Measurements from ENCODE around the gene IGFN1.

IGFN1 gene

GRCh38 chr1:201185527-201186128 is 5.0 kb upstream of the IGFN1 start:
- DNase-seq, result no peak

GRCh38 chr1:201186192-201186591 is 4.4 kb upstream of the IGFN1 start:
- DNase-seq, result no peak

GRCh38 chr1:201189085-201189484 is 1.5 kb upstream of the IGFN1 start:
- no peak for DNase-seq

GRCh38 chr1:201190005-201190404 is 619 bp upstream of the IGFN1 start:
- no peak for DNase-seq

- DNase-seq, result peak; percentile 90
Measured at GRCh38 chr1:201191653-201192260, 1.1 kb downstream of the IGFN1 start.

GRCh38 chr1:201192261-201192788 is 1.7 kb downstream of the IGFN1 start:
- DNase-seq, result peak; percentile 13

DNA sequence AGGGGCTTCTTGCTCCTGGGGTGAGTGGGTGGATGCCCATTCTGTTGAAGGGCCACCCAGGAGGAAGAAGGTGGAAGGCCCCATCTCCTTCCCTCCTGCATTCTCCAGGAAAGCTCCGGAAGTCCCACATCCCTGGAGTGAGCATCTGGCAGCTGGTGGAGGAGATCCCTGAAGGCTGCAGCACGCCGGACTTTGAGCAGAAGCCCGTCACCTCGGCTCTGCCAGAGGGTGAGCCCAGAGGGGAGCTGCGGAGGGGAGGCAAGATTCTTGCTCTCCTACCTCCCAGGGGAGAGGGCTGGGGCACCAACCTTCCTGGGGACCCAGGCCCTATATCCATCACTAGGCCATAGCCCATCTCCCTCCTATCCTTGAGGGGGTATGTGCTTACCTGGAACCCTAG is 3.4 kb downstream of the IGFN1 start:
- DNase-seq, result no peak

GRCh38 chr1:201198598-201198997 is 8.0 kb downstream of the IGFN1 start:
- DNase-seq, result no peak

DNA sequence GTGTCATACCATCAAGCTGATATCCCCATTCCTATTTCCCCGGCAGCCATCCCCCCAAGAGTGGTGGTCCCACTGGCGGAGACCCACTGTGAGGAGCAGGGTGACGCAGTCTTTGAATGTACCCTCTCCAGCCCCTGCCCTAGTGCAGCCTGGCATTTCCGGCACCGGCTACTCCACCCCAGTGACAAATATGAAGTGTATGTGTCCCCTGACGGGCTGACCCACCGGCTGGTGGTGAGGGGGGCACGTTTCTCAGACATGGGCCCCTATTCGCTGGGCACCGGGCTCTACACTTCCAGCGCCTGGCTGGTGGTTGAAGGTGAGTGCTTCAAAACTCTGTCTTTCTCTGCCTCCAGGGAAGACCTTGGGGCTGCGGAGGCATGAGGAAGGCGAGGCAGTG is 14.4 kb downstream of the IGFN1 start:
- DNase-seq, result no peak

GRCh38 chr1:201206176-201206575 is 15.6 kb downstream of the IGFN1 start:
- no peak for DNase-seq

DNA sequence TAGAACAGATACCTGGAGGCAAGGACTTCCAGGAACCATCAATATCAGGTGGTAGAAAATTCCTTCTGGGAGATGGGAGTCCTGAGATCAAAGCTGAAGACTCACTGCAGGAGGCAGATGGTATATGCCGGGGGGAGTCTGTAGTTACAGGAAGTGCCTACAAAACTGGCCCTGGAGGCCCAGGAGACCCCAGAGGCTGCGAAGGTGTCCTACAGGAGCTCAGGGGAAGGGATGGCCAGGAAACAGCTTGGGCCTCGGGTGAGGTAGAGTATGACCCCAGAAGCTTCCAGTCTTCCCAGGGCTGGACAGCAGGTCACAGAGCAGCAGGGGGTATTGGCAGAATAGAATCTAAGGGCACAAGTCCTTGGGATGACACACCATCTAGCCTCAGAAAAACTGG is 16.4 kb downstream of the IGFN1 start:
- DNase-seq, result no peak

DNA sequence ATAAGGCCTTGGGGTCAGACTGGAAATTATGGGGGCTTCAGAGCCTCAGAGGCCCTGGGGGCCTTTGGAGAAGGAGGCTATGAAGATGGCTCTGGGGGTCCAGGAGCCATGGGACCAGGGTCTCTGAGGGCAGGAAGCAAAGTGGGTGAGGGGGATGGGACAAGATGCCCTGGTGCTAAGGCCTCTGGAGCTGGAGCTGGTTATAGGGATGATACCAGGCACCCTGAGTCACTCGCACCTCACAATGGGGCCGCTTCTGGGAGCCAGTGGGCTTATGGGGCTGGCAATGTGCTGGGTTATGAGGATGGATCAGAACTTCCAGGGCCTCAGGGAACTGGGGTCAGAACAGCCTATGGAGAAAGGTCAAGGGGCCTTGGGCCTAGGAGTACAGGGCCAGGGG is 17.6 kb downstream of the IGFN1 start:
- no peak for DNase-seq

GRCh38 chr1:201212056-201212455 is 21.4 kb downstream of the IGFN1 start:
- no peak for DNase-seq

DNA sequence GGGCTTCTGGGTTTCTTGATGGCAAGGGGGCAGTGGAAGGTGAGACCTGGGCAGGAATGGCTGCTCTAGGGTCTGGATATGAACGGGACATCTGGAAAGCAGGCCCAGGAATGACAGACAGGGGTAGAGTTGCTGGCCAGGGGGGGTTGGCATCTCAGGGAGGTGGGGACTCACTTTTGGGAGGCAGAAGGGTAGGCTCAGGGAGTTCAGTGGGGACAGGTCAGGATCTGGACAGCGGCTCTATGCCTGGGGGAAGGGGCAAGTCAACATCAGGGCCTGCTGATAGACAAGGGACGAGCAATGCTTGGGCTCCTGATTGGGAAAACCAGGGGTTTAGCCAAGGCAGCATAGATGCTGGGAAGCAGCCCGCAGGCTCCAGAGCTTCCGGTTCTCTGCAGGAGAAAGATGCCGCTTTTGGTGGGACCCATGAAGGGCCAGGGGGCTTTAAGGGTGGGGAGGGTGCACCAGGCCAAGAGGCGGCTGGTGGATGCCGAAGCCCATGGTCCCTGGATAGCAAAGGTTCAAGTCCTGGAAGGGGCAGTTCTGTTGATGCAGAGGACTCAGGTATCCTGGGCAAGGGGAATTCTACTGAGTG is 21.9 kb downstream of the IGFN1 start:
- no peak for DNase-seq

GRCh38 chr1:201213106-201213770 is 22.6 kb downstream of the IGFN1 start:
- no peak for DNase-seq

- DNase-seq, result no peak
Measured at GRCh38 chr1:201213926-201214325, 23.3 kb downstream of the IGFN1 start.

GRCh38 chr1:201214461-201214860 is 23.8 kb downstream of the IGFN1 start:
- no peak for DNase-seq

DNA sequence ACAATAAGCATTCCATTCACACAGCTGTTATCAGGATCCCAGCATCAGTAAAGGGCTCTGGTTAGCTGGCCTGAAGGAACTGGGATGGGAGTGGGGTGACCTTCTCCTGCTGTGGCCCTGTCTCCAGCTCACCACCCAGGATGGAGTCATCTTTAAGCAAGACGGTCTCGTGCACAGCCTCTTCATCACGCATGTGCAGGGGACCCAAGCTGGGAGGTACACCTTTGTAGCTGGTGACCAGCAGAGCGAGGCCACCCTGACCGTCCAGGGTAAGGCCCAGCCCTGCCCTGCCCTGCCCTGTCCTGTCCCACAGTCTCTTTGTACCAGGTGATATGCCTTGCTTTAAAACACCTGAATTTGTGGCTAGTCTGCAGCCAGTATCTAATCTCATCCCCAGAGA is 24.3 kb downstream of the IGFN1 start:
- DNase-seq, result no peak

- DNase-seq, result no peak
Measured at GRCh38 chr1:201215531-201216357, 25.1 kb downstream of the IGFN1 start.

DNA sequence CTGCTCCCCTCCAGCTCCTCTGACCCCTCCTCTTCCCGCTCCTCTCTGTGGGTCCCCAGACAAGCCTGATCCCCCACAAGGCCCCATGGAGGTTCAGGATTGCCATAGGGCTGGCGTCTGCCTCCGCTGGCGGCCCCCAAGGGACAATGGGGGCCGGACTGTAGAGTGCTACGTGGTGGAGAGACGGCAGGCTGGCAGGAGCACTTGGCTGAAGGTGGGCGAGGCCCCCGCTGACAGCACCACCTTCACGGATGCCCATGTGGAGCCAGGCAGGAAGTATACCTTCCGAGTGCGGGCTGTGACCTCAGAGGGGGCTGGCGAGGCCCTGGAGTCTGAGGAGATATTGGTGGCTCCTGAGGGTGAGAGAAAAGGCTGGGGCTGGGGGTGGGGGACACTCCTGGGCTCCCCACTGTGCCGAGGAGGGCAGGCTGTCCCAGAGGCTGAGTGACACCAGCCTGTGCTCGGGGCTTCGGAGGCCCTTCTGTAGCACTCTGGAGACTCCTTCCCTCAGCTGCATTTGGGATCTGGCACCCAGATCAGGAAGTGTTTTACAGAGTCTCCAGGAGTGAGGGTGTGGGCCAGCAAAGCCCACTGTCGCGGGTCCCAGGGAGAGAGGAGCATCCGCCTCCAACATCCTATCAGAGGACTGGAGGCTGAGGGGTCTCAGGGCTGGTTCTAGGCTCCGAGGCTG is 25.9 kb downstream of the IGFN1 start:
- DNase-seq, result no peak

DNA sequence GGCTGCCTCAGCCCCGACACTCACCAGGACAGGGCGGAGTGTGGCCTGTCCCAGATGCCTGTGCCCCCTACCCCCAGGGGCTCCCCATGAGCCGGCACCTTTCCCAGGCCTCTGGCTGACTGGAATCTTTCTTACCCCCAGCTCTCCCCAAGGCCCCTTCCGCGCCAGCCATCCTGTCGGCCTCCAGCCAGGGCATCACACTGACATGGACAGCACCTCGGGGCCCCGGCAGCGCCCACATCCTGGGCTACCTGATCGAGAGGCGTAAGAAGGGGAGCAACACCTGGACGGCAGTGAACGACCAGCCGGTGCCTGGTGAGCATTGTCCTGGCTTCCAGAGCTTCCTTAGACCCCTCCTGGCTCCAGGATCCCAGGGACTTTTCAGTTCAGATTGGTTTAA is 26.5 kb downstream of the IGFN1 start:
- DNase-seq, result no peak

DNA sequence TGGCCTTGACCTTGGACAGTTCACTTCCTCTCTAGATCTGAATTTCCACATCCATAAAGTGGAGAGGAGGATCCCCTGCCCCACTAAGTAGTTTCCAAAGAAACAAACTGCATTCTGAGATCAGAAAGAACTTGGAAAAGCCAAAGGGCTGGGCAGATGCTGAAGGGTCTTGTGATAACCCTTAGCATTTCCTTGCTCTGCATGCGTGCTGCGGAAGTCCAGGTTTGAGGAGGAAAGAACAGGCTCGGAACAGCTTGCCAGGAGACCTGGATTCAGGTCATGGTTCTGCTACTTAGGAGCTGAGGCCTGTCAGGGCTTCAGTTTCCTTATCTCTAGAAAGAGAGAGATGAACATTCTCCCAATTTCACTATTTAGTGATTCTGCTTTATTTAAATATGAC is 27.2 kb downstream of the IGFN1 start:
- no peak for DNase-seq
